Uterus (tissue), 2 donors: ENCODE results near the gene NPIPB12.
"Not testable (repeated sequence)": the region's sequence is repeated elsewhere in the genome, so short reads cannot be mapped to it uniquely, and the experiment has no call there.

Source experiments
- CTCF ChIP-seq, 4 experiments: fragments of 200-600 bp in 2 of 4; fragments of 450-650 bp in 2 of 4; sonication (generic) in 2 of 4; IDR thresholded peaks; one replicate each; pipeline ENCODE4 v1.5.1; 2016 to 2019; ENCODE audit warnings: antibody characterized with exemption in 4 of 4, mild to moderate bottlenecking in 2 of 4, moderate library complexity in 1 of 4
- POLR2A ChIP-seq, 2 donors: fragments of 450-650 bp; IDR thresholded peaks; one replicate each; pipeline ENCODE4 v1.6.1; 2016; ENCODE audit warnings: antibody characterized with exemption in 2 of 2, mild to moderate bottlenecking in 1 of 2, moderate library complexity in 1 of 2

GRCh38 chr16:29459706-29460646 lies 46.2 kb downstream of the NPIPB12 start, which contains the start of gene SULT1A4:
- not testable (repeated sequence) for TF ChIP-seq CTCF, POLR2A (IDR thresholded peaks at IDR 0.05)
